ENCODE data around the gene RCAN2.
A peak's percentile ranks its signal among the peaks of the same experiment; 100 is the strongest.

Gene RCAN2

GRCh38 chr6:46248143-46248542 is 243.1 kb downstream of the RCAN2 start:
- DNase-seq: no peak

- no peak for DNase-seq
Observed at GRCh38 chr6:46246727-46247126, 244.5 kb downstream of the RCAN2 start.

- DNase-seq: peak; percentile 3
Observed at GRCh38 chr6:46246081-46246480, 245.2 kb downstream of the RCAN2 start.

- DNase-seq: no peak
Observed at GRCh38 chr6:46244670-46245069, 246.6 kb downstream of the RCAN2 start.

GRCh38 chr6:46243754-46244153 is 247.5 kb downstream of the RCAN2 start:
- DNase-seq: no peak

GRCh38 chr6:46242921-46243320 is 248.3 kb downstream of the RCAN2 start:
- DNase-seq: no peak

- DNase-seq: no peak
Observed at GRCh38 chr6:46240866-46241565, 250.2 kb downstream of the RCAN2 start.

- no peak for DNase-seq
Observed at GRCh38 chr6:46236752-46237151, 254.5 kb downstream of the RCAN2 start.

- no peak for DNase-seq
Observed at GRCh38 chr6:46235242-46235641, 256.0 kb downstream of the RCAN2 start.

GRCh38 chr6:46234700-46235099 is 256.5 kb downstream of the RCAN2 start:
- no peak for DNase-seq

GRCh38 chr6:46234156-46234556 is 257.1 kb downstream of the RCAN2 start:
- no peak for DNase-seq

GRCh38 chr6:46233129-46233528 is 258.1 kb downstream of the RCAN2 start:
- DNase-seq: no peak

- DNase-seq: no peak
Observed at GRCh38 chr6:46222286-46222685, 269.0 kb downstream of the RCAN2 start.

GRCh38 chr6:46221222-46221793 is 269.9 kb downstream of the RCAN2 start:
- DNase-seq: peak; percentile 38

- no peak for DNase-seq
Observed at GRCh38 chr6:46220352-46221221, 270.7 kb downstream of the RCAN2 start.

- DNase-seq: no peak
Observed at GRCh38 chr6:46219661-46220060, 271.6 kb downstream of the RCAN2 start.

- no peak for DNase-seq
Observed at GRCh38 chr6:46218457-46218856, 272.8 kb downstream of the RCAN2 start.

- DNase-seq: no peak
Observed at GRCh38 chr6:46217671-46218131, 273.5 kb downstream of the RCAN2 start.

GRCh38 chr6:46216879-46217278 is 274.4 kb downstream of the RCAN2 start:
- DNase-seq: no peak

GRCh38 chr6:46215777-46216176 is 275.5 kb downstream of the RCAN2 start:
- DNase-seq: no peak

- no peak for DNase-seq
Observed at GRCh38 chr6:46215213-46215612, 276.0 kb downstream of the RCAN2 start.

- no peak for DNase-seq
Observed at GRCh38 chr6:46211917-46212316, 279.3 kb downstream of the RCAN2 start.

- DNase-seq: no peak
Observed at GRCh38 chr6:46210294-46210693, 281.0 kb downstream of the RCAN2 start.

- no peak for DNase-seq
Observed at GRCh38 chr6:46208303-46208702, 282.9 kb downstream of the RCAN2 start.

Measured in fibroblast of skin of right quadriceps (primary cell).